Trophoblast cell (in vitro differentiated cells and primary cell): ENCODE data around the gene KLK11.

Source experiments
- DNase-seq, 2 donors: peaks; one replicate each; pipeline ENCODE4 v3.0.0-alpha.2; 2016
- H2AFZ ChIP-seq: 2 replicates; pipeline ENCODE4 v1.6.1; 2013; ENCODE audit warnings: low read length, moderate library complexity, mild to moderate bottlenecking; ENCODE audit not compliant: insufficient read depth, poor library complexity
- H2AK5ac ChIP-seq: 2 replicates; pipeline ENCODE4 v1.6.1; 2013; ENCODE audit warnings: mild to moderate bottlenecking, low read length
- H2BK120ac ChIP-seq: 2 replicates; pipeline ENCODE4 v1.6.1; 2013; ENCODE audit warnings: low read length, mild to moderate bottlenecking, moderate library complexity; ENCODE audit not compliant: insufficient read depth, poor library complexity
- H2BK12ac ChIP-seq: 2 replicates; pipeline ENCODE4 v1.6.1; 2013; ENCODE audit warnings: mild to moderate bottlenecking, low read length, moderate library complexity
- H2BK5ac ChIP-seq: 2 replicates; pipeline ENCODE4 v1.6.1; 2013; ENCODE audit warnings: low read length, low read depth, moderate library complexity, mild to moderate bottlenecking; ENCODE audit not compliant: poor library complexity
- H3K14ac ChIP-seq: 2 replicates; pipeline ENCODE4 v1.6.1; 2013; ENCODE audit warnings: mild to moderate bottlenecking, low read length
- H3K18ac ChIP-seq: 2 replicates; pipeline ENCODE4 v1.6.1; 2013; ENCODE audit warnings: mild to moderate bottlenecking, low read length
- H3K23ac ChIP-seq: 2 replicates; pipeline ENCODE4 v1.6.1; 2013; ENCODE audit warnings: low read length
- H3K27ac ChIP-seq: 2 replicates; pipeline ENCODE4 v1.5.1; 2013; ENCODE audit warnings: low read depth, mild to moderate bottlenecking, inconsistent platforms, low read length, moderate library complexity
- H3K27me3 ChIP-seq: 2 replicates; pipeline ENCODE4 v1.6.1; 2013; ENCODE audit warnings: inconsistent platforms, mild to moderate bottlenecking, low read length, moderate library complexity; ENCODE audit not compliant: insufficient read depth
- H3K36me3 ChIP-seq, 2 experiments: 1 replicate in 1 of 2; 2 replicates in 1 of 2; pipeline ENCODE4 v1.6.1; 2013; ENCODE audit warnings: low read length in 2 of 2, mild to moderate bottlenecking in 2 of 2, moderate library complexity in 1 of 2; ENCODE audit not compliant: insufficient read depth in 2 of 2, control insufficient read depth in 1 of 2
- H3K4ac ChIP-seq: 2 replicates; pipeline ENCODE4 v1.6.1; 2013; ENCODE audit warnings: low read depth, mild to moderate bottlenecking, low read length, moderate library complexity
- H3K4me1 ChIP-seq, 2 experiments: 1 replicate in 1 of 2; 2 replicates in 1 of 2; pipeline ENCODE4 v1.6.1; 2013; ENCODE audit warnings: low read length in 2 of 2, mild to moderate bottlenecking in 2 of 2, moderate library complexity in 1 of 2; ENCODE audit not compliant: insufficient read depth in 2 of 2, control insufficient read depth in 1 of 2
- H3K4me2 ChIP-seq: 2 replicates; pipeline ENCODE4 v1.6.1; 2013; ENCODE audit warnings: inconsistent platforms, mild to moderate bottlenecking, low read length, moderate library complexity
- H3K4me3 ChIP-seq: 2 replicates; pipeline ENCODE4 v1.5.1; 2013; ENCODE audit warnings: mild to moderate bottlenecking, low read depth, low read length, inconsistent platforms
- H3K79me1 ChIP-seq: one replicate; pipeline ENCODE4 v1.6.1; 2013; ENCODE audit warnings: low read length
- H3K79me2 ChIP-seq: 2 replicates; pipeline ENCODE4 v1.6.1; 2013; ENCODE audit warnings: low read length, mild to moderate bottlenecking; ENCODE audit not compliant: control insufficient read depth, insufficient read depth, poor library complexity
- H3K9ac ChIP-seq: 2 replicates; pipeline ENCODE4 v1.6.1; 2013; ENCODE audit warnings: mild to moderate bottlenecking, low read length
- H3K9me3 ChIP-seq: 2 replicates; pipeline ENCODE4 v1.6.1; 2013; ENCODE audit warnings: low read depth, mild to moderate bottlenecking, control low read depth, inconsistent platforms, low read length; ENCODE audit not compliant: insufficient read depth
- H4K12ac ChIP-seq: 2 replicates; pipeline ENCODE4 v1.6.1; 2013; ENCODE audit warnings: low read depth, mild to moderate bottlenecking, low read length, moderate library complexity
- H4K8ac ChIP-seq: 2 replicates; pipeline ENCODE4 v1.6.1; 2013; ENCODE audit warnings: low read depth, mild to moderate bottlenecking, low read length, moderate library complexity
- H4K91ac ChIP-seq: one replicate; pipeline ENCODE4 v1.6.1; 2013; ENCODE audit warnings: low read depth, mild to moderate bottlenecking, low read length, moderate library complexity
- WGBS: extraction: QIAGEN DNeasy Blood & Tissue Kit; methylation state at CpG from one replicate; pipeline ENCODE4 v1.1.7; 2013; ENCODE audit warnings: missing lambda C conversion rate; ENCODE audit not compliant: insufficient read length, insufficient coverage; ENCODE audit errors: extremely low coverage; 5-methylcytosine and 5-hydroxymethylcytosine counted together

KLK11 gene

GRCh38 chr19:51029718-51030117, 3.3 kb upstream of the KLK11 start:
- no CpG with 5 or more reads among the region's 2 CpGs for WGBS

DNA sequence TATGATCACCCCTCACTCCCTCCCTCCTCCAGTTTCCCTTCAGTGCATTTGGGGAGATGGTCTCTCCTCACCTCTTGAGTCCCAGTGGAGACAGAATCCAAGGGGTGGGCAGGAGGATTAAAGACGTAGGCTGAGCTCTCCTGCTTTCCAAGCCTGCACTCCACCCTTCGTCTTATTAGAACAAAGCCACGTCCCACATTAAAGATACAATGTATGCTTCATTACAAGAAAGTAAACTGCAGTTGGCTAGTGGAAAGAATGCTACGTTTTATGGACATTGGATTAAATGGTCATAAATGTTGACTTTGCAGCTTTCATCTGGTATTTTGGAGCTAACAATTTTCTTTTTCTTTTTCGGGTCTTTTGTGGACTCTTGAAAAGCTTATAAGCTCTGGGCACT, 1.5 kb upstream of the KLK11 start:
- Histone ChIP-seq H4K12ac (no peak overlapping the region), H3K23ac (no peak overlapping the region), H4K8ac (no peak overlapping the region), H3K4me2 (no peak overlapping the region), H3K4me1 (no peaks in the 10 kb centered on the region), H3K9me3 (no peaks in the 10 kb centered on the region), H3K9ac (no peak overlapping the region), H3K4me3 (no peak overlapping the region), H2BK120ac (no peak overlapping the region), H3K79me1 (no peaks in the 10 kb centered on the region), H2AK5ac (no peak overlapping the region), H3K4ac (no peak overlapping the region), H4K91ac (no peak overlapping the region), H3K27me3 (no peaks in the 10 kb centered on the region), H2AFZ (no peak overlapping the region), H3K27ac (no peak overlapping the region), H3K79me2 (no peaks in the 10 kb centered on the region), H2BK12ac (no peak overlapping the region), H3K18ac (no peak overlapping the region), H3K36me3 (no peaks in the 10 kb centered on the region), H3K14ac (no peak overlapping the region), H2BK5ac (no peak overlapping the region)
- WGBS, result no CpG with 5 or more reads among the region's 5 CpGs
- DNase-seq, result no peak

More at GRCh38 chr19:51029718-51030117, 3.3 kb upstream of the KLK11 start:
- H2BK120ac ChIP-seq, result no peak overlapping the region
- no peak overlapping the region for H3K4me3 ChIP-seq
- DNase-seq, result no peak
- H3K79me1 ChIP-seq, result no peaks in the 10 kb centered on the region
- no peak overlapping the region for H3K23ac ChIP-seq
- H3K4me1 ChIP-seq, result no peaks in the 10 kb centered on the region
- no peak overlapping the region for H2BK5ac ChIP-seq
- H3K18ac ChIP-seq, result no peak overlapping the region
- no peak overlapping the region for H4K8ac ChIP-seq
- no peak overlapping the region for H4K12ac ChIP-seq
- H3K9ac ChIP-seq, result no peak overlapping the region
- no peak overlapping the region for H2AK5ac ChIP-seq
- no peak overlapping the region for H3K27ac ChIP-seq
- no peaks in the 10 kb centered on the region for H3K36me3 ChIP-seq
- H3K79me2 ChIP-seq, result no peaks in the 10 kb centered on the region
- no peak overlapping the region for H3K14ac ChIP-seq
- no peaks in the 10 kb centered on the region for H3K9me3 ChIP-seq
- no peak overlapping the region for H2AFZ ChIP-seq
- H3K4ac ChIP-seq, result no peak overlapping the region
- no peak overlapping the region for H3K4me2 ChIP-seq
- no peak overlapping the region for H4K91ac ChIP-seq
- H2BK12ac ChIP-seq, result no peak overlapping the region
- H3K27me3 ChIP-seq, result no peaks in the 10 kb centered on the region

- Histone ChIP-seq H3K79me1 (no peaks in the 10 kb centered on the region), H3K18ac (no peak overlapping the region), H3K4me3 (no peak overlapping the region), H3K79me2 (no peaks in the 10 kb centered on the region), H2BK5ac (no peak overlapping the region), H2AK5ac (no peak overlapping the region), H3K23ac (no peak overlapping the region), H3K14ac (no peak overlapping the region), H2BK120ac (no peak overlapping the region), H4K12ac (no peak overlapping the region), H3K27ac (no peak overlapping the region), H2BK12ac (no peak overlapping the region), H3K4me1 (no peaks in the 10 kb centered on the region), H3K4me2 (no peak overlapping the region), H2AFZ (no peak overlapping the region), H3K9ac (peak overlapping the region; percentile 29), H3K9me3 (no peaks in the 10 kb centered on the region), H3K4ac (no peak overlapping the region), H4K8ac (no peak overlapping the region), H3K27me3 (no peaks in the 10 kb centered on the region), H4K91ac (no peak overlapping the region), H3K36me3 (no peaks in the 10 kb centered on the region)
- no CpG with 5 or more reads among the region's 14 CpGs for WGBS
- DNase-seq, result no peak
Observed at GRCh38 chr19:51027126-51027806, 850 bp upstream of the KLK11 start.

DNA sequence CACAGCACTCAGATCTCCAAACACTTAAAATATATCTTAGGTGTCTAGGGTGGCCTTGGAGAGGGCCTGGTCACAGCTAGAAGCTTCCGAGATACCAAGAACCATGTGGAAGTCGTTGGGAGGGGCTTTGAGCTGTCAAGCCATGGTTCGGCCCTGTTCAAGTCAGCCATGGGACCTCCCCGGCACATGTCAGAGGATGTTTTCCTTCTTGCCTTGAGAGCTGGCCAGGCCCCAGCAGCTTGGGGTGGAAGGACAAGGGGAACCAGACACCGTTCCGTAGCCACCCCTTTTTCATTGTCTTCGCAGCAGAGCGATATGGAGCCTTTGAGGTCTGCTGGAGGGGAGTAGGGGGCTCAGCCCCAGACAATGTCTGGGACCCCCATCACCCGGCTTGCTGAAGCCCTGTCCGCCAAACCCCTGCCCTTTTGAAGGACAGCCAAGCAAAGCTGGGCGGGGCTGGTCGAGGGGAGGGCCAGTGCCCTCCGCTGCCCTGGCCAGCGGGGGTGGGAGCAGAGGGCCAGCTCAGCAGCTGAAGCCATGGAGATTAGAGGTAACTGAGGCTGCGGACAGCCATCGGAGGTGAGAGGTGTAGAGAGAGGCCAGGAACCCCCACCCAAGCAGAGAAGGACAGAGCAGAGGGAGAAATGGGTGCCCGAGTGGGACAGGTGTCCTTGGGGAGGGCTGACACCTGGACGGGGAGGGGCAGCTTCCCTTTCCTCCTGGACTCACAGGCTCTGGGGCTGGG, 435 bp downstream of the KLK11 start:
- WGBS, result no CpG with 5 or more reads among the region's 18 CpGs
- no peak overlapping the region for H3K23ac ChIP-seq
- H4K91ac ChIP-seq, result no peak overlapping the region
- H3K27ac ChIP-seq, result no peak overlapping the region
- no peak overlapping the region for H3K4ac ChIP-seq
- H3K14ac ChIP-seq, result no peak overlapping the region
- no peaks in the 10 kb centered on the region for H3K4me1 ChIP-seq
- no peaks in the 10 kb centered on the region for H3K9me3 ChIP-seq
- no peak overlapping the region for H2BK120ac ChIP-seq
- H4K8ac ChIP-seq, result no peak overlapping the region
- no peak overlapping the region for H3K18ac ChIP-seq
- H3K79me2 ChIP-seq, result no peaks in the 10 kb centered on the region
- no peak overlapping the region for H3K9ac ChIP-seq
- no peak overlapping the region for H2BK5ac ChIP-seq
- H2BK12ac ChIP-seq, result no peak overlapping the region
- no peaks in the 10 kb centered on the region for H3K36me3 ChIP-seq
- H2AK5ac ChIP-seq, result no peak overlapping the region
- H3K27me3 ChIP-seq, result no peaks in the 10 kb centered on the region
- DNase-seq, result no peak
- H4K12ac ChIP-seq, result no peak overlapping the region
- no peaks in the 10 kb centered on the region for H3K79me1 ChIP-seq
- H3K4me3 ChIP-seq, result no peak overlapping the region
- H2AFZ ChIP-seq, result no peak overlapping the region
- no peak overlapping the region for H3K4me2 ChIP-seq
